ENCODE results near the gene C11orf58.

C11orf58 gene

DNA sequence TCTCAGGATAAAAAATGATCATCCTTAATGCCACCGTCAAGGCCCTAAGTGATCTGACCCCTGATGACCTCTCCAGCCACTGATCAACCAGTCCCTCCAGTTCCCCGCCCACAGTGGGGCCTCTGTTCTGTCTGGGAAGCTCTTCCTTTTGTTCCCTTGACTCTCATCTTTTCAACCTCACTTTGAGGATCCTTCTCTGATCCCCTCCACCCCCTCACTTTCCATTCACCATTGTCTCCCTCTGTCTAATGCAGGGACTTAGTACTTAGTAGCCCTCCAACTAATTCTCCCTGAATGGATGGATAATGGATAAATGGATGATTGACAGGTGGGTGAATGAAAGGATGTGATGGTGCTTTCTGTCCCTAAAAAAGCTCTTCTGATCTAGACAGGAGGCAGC is 45.6 kb downstream of the C11orf58 start:
- DNase-seq (ENCODE audit: low read depth) = no peak
- no peak overlapping the region for H3K4me3 ChIP-seq (ENCODE audit: low read depth, low read length)
- TF ChIP-seq, protein P1, sequence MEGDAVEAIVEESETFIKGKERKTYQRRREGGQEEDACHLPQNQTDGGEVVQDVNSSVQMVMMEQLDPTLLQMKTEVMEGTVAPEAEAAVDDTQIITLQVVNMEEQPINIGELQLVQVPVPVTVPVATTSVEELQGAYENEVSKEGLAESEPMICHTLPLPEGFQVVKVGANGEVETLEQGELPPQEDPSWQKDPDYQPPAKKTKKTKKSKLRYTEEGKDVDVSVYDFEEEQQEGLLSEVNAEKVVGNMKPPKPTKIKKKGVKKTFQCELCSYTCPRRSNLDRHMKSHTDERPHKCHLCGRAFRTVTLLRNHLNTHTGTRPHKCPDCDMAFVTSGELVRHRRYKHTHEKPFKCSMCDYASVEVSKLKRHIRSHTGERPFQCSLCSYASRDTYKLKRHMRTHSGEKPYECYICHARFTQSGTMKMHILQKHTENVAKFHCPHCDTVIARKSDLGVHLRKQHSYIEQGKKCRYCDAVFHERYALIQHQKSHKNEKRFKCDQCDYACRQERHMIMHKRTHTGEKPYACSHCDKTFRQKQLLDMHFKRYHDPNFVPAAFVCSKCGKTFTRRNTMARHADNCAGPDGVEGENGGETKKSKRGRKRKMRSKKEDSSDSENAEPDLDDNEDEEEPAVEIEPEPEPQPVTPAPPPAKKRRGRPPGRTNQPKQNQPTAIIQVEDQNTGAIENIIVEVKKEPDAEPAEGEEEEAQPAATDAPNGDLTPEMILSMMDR (IDR thresholded peaks at IDR 0.05; ENCODE audit: control insufficient read depth, extremely low read depth, insufficient read depth) = no peak

DNA sequence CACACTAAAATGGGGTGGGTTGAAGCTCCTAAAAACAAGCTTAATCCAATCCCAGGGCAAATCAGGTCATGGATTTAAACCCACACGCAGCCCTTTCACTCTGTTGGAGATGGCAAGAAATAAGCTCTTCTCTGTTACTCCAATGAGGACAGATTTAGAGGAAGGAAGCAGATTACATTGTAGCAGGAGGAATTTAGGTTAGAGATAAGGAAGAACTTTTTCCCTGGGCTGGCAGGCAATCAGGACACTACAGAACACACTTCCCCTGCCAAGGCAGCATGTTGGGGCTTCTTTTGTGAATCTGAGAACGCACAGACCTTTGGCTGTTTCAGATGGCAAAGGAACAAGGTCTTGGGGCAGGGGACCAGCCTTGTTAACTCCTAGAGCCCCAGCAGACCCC is 46.2 kb downstream of the C11orf58 start:
- no peak for DNase-seq (ENCODE audit: low read depth)
- no peak overlapping the region for H3K4me3 ChIP-seq (ENCODE audit: low read depth, low read length)
- TF ChIP-seq, protein P1 (IDR thresholded peaks at IDR 0.05; ENCODE audit: control insufficient read depth, extremely low read depth, insufficient read depth) = no peak

DNA sequence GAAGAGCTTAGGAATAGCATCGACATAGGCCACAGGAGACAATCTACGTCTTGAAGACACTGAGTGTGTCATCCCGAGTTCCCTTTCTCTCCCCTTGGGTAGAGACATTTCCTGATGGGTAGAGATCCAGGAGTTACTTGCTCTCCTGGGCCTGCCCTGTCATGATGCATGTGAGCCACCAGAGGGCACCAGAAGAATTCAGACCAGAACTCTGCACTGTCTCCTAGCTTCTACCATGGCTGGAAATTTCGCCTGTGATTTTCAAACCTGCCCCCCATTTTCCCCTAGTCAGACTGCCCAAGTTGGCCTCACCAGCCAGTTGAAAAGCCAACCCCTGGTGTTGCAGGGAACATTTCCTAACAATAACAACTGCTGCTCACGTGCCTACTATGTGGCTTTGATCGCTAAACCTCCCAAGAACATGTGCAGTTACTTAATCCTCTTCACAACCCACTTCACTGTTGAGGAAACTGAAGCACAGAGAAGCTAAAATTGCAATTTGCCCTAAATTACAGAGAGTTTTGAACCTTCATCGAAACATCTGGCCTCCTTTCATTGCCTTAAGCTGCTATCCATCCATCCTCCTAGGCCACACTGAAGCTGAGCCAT is 47.2 kb downstream of the C11orf58 start:
- no peak overlapping the region for H3K4me3 ChIP-seq (ENCODE audit: low read depth, low read length)
- no peak for DNase-seq (ENCODE audit: low read depth)
- TF ChIP-seq, protein P1 (IDR thresholded peaks at IDR 0.05; ENCODE audit: control insufficient read depth, extremely low read depth, insufficient read depth) = peak; percentile 84

DNA sequence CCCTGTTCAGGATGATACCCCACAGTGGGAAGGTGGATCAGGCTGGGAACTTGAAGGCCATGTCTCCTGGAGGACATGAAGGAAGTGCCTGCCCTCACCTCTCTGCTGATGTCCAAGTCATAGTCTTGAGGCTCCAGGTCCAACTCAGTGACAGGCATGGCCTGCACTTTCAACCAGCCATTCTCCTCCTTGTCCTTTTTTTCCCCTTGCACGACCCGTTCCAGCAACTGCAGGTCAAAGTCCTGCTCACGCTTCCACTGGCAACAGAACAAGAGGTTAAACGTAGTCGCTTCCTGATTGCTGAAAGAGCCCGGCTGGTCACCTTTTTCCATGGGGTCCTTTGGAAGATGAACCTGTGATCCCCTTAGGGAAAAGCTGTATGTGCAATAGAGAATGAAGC is 47.7 kb downstream of the C11orf58 start:
- TF ChIP-seq, protein P1 (IDR thresholded peaks at IDR 0.05; ENCODE audit: control insufficient read depth, extremely low read depth, insufficient read depth) = no peak
- no peak for DNase-seq (ENCODE audit: low read depth)
- H3K4me3 ChIP-seq (ENCODE audit: low read depth, low read length) = no peak overlapping the region

DNA sequence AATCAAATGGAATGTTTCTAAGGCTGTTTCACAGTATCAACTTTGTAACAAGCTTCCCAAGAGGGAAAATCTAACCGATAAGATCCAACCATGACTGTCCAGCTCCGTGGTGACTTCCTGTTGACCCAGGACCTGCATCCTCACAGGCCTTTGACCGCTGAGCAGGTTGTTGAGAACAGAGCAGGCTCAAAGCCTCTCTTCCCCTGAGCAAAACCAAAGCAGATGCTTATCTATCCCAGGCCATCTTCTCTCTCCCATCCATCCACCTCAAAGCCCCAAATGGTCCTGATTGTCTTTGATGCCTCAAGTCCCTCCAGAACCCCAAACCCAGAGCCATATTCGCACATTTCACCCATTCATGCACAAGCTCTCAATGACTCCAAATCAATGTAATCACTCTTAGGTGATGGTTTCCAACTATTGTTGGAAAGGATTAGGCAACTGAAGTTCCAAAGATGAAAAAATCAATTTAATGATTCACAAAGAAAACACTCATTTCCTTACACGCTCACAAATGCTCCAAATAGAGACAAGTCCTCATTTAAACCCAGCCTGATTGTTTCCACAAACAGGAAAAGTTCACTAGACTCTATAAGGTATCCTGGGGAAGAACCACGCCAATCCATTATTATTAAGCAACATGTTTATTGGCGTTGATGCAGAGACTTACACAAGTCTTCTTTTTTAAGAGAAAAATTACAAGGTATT is 48.7 kb downstream of the C11orf58 start:
- TF ChIP-seq, protein P1 (IDR thresholded peaks at IDR 0.05; ENCODE audit: control insufficient read depth, extremely low read depth, insufficient read depth) = no peak
- H3K4me3 ChIP-seq (ENCODE audit: low read depth, low read length) = no peak overlapping the region
- no peak for DNase-seq (ENCODE audit: low read depth)

DNA sequence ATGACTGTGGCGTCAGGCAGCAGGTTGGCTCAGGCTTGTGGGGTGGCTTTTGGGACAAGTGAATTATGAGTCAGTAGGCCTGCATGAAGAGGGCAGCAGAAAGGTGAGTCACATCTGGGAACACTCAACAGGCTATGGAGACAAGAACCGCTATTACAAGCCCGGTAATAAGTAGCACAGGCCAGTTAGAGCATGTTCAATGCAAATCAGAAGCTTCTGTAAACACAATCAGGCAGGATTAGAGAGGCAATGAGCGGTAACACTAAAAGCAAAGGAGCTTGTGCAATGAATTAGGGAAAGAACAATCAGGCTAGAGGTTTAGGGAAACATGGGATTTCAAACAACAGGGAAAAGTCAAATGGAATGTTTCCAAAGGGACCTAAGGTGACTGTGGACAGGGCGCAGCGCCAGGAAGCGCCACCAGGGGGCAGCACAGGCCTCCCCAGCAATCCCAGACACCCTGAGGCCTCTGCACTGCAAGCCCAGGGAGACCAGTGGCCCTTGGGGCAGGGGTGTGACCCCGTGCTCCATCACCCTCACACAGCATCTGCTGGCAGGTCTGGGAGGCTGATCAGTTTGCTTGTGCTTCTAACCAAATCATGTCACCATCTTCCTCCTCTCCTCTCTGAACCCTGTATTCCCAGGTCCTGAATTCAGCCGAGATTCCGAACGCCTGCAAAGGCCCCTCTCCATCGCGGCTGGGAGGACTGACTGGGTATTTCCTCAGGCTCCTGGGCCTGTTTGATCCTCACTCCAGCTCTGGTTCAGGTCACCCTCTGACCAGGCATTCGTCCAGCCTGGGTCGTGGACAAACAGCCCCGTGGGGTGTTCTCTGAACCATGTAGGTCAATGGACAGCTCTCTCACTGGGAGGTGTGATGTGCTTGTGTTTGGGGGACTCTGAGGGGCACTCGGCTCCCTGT is 50.0 kb downstream of the C11orf58 start:
- no peak overlapping the region for H3K4me3 ChIP-seq (ENCODE audit: low read depth, low read length)
- TF ChIP-seq, protein P1 (IDR thresholded peaks at IDR 0.05; ENCODE audit: control insufficient read depth, extremely low read depth, insufficient read depth) = peak; percentile 86
- no peak for DNase-seq (ENCODE audit: low read depth)

Measured in LNCaP clone FGC (cell line).